Astrocyte (in vitro differentiated cells and primary cell): ENCODE results near the gene NLRC4.

ENCODE experiments used
- CTCF ChIP-seq: IDR thresholded peaks from 2 replicates; pipeline ENCODE4 v1.5.1; 2011; ENCODE audit warnings: low read depth, mild to moderate bottlenecking, inconsistent platforms, low read length, moderate library complexity; ENCODE audit not compliant: insufficient read depth
- EZH2 ChIP-seq: IDR thresholded peaks from 2 replicates; pipeline ENCODE4 v1.6.1; 2012; ENCODE audit warnings: mild to moderate bottlenecking, low read length, inconsistent platforms; ENCODE audit not compliant: insufficient read depth

- TF ChIP-seq EZH2 = no peak
- TF ChIP-seq CTCF = no peak
Measured at GRCh38 chr2:32260376-32260775, 4.3 kb downstream of the NLRC4 start.
